WTC11 (cell line): Measurements from ENCODE around the gene CAPSL. TPM values are rescaled to one million over a fixed set of nuclear protein-coding genes. Genes with fewer than 3 reads are reported as not detected.

Experiments
- ATAC-seq: fragments of 200-7000 bp; cut with Tn5 transposase; 2 replicates; pipeline ENCODE4 v1.10.0; 2021; ENCODE audit warnings: mild to moderate bottlenecking, moderate library complexity
- CTCF ChIA-PET: fragments of 300-600 bp; sonication (Branson Sonifier 250); formaldehyde crosslinking; loops from one replicate; lab custom pipeline; 2021; ENCODE audit warnings: antibody characterized with exemption; lab: Charles Lee
- POLR2A ChIA-PET: fragments of 350-600 bp; sonication (Branson Sonifier 250); formaldehyde crosslinking; loops from one replicate; lab custom pipeline; 2021; ENCODE audit warnings: antibody characterized with exemption; lab: Charles Lee
- DNase-seq: peaks from one replicate; pipeline ENCODE4 v3.0.0; 2021; ENCODE audit warnings: low spot score
- H3K27ac Mint-ChIP-seq: 2 replicates; pipeline ENCODE4 v1.8.0; 2021; ENCODE audit warnings: mixed read lengths
- H3K27me3 Mint-ChIP-seq: 2 replicates; pipeline ENCODE4 v1.8.0; 2021; ENCODE audit warnings: low read depth, mild to moderate bottlenecking, moderate library complexity, mixed read lengths
- H3K36me3 Mint-ChIP-seq: 2 replicates; pipeline ENCODE4 v1.8.0; 2021; ENCODE audit warnings: mixed read lengths
- H3K4me1 Mint-ChIP-seq: 2 replicates; pipeline ENCODE4 v1.8.0; 2022; ENCODE audit warnings: mixed read lengths
- H3K4me3 Mint-ChIP-seq: 2 replicates; pipeline ENCODE4 v1.8.0; 2021; ENCODE audit warnings: mild to moderate bottlenecking, moderate library complexity, mixed read lengths
- H3K9me3 Mint-ChIP-seq: 2 replicates; pipeline ENCODE4 v1.8.0; 2021; ENCODE audit warnings: mixed read lengths
- E2F1 ChIP-seq: sonication (generic); formaldehyde crosslinking; IDR thresholded peaks from 2 replicates; pipeline ENCODE4 v1.8.0; 2022; ENCODE audit warnings: mild to moderate bottlenecking, missing genetic modification reagents
- ELF4 ChIP-seq: sonication (generic); formaldehyde crosslinking; IDR thresholded peaks from 2 replicates; pipeline ENCODE4 v1.8.1; 2022; ENCODE audit warnings: low read depth, mild to moderate bottlenecking, moderate library complexity, missing genetic modification reagents
- EMX1 ChIP-seq: fragments of 250-450 bp; sonication (Bioruptor Pico); IDR thresholded peaks from 2 replicates; pipeline ENCODE4 v1.8.0; 2021; ENCODE audit warnings: mild to moderate bottlenecking
- ETV6 ChIP-seq: sonication (generic); formaldehyde crosslinking; IDR thresholded peaks from 2 replicates; pipeline ENCODE4 v1.8.1; 2022; ENCODE audit warnings: mild to moderate bottlenecking, missing genetic modification reagents
- GABPB1 ChIP-seq: sonication (generic); formaldehyde crosslinking; IDR thresholded peaks from 2 replicates; pipeline ENCODE4 v1.8.1; 2023; ENCODE audit warnings: mild to moderate bottlenecking, missing genetic modification reagents
- GTF2I ChIP-seq: fragments of 250-450 bp; sonication (Bioruptor Pico); conservative IDR thresholded peaks from 2 replicates; pipeline ENCODE4 v1.4.0; 2021; ENCODE audit warnings: mild to moderate bottlenecking
- KAT7 ChIP-seq: sonication (generic); formaldehyde crosslinking; IDR thresholded peaks from 2 replicates; pipeline ENCODE4 v1.8.1; 2023; ENCODE audit warnings: missing genetic modification reagents, mild to moderate bottlenecking, borderline replicate concordance
- MLX ChIP-seq: sonication (generic); formaldehyde crosslinking; IDR thresholded peaks from 2 replicates; pipeline ENCODE4 v1.8.1; 2023; ENCODE audit warnings: mild to moderate bottlenecking, missing genetic modification reagents, moderate library complexity
- MXD4 ChIP-seq: fragments of 250-450 bp; sonication (Bioruptor Pico); IDR thresholded peaks from 2 replicates; pipeline ENCODE4 v1.8.0; 2021; ENCODE audit warnings: mild to moderate bottlenecking, moderate library complexity, borderline replicate concordance
- NFATC4 ChIP-seq: fragments of 250-450 bp; sonication (Bioruptor Pico); IDR thresholded peaks from 2 replicates; pipeline ENCODE4 v1.9.0; 2021; ENCODE audit warnings: mild to moderate bottlenecking
- NR1H2 ChIP-seq: sonication (generic); formaldehyde crosslinking; IDR thresholded peaks from 2 replicates; pipeline ENCODE4 v1.9.0; 2021; ENCODE audit warnings: mild to moderate bottlenecking, moderate library complexity, missing genetic modification reagents
- NR2C2 ChIP-seq: sonication (generic); formaldehyde crosslinking; IDR thresholded peaks from 2 replicates; pipeline ENCODE4 v1.8.0; 2022; ENCODE audit warnings: mild to moderate bottlenecking, missing genetic modification reagents
- RELA ChIP-seq: sonication (generic); formaldehyde crosslinking; IDR thresholded peaks from 2 replicates; pipeline ENCODE4 v1.8.1; 2022; ENCODE audit warnings: missing genetic modification reagents, mild to moderate bottlenecking, borderline replicate concordance
- USF2 ChIP-seq: sonication (generic); formaldehyde crosslinking; IDR thresholded peaks from 2 replicates; pipeline ENCODE4 v1.8.1; 2023; ENCODE audit warnings: mild to moderate bottlenecking, missing genetic modification reagents, moderate library complexity
- ZBTB43 ChIP-seq: sonication (generic); formaldehyde crosslinking; IDR thresholded peaks from 2 replicates; pipeline ENCODE4 v1.8.1; 2023; ENCODE audit warnings: mild to moderate bottlenecking, missing genetic modification reagents
- ZNF121 ChIP-seq: sonication (generic); formaldehyde crosslinking; IDR thresholded peaks from 2 replicates; pipeline ENCODE4 v1.8.0; 2023; ENCODE audit warnings: missing genetic modification reagents
- ZNF219 ChIP-seq: sonication (generic); formaldehyde crosslinking; IDR thresholded peaks from 2 replicates; pipeline ENCODE4 v1.8.0; 2023; ENCODE audit warnings: missing genetic modification reagents, mild to moderate bottlenecking, borderline replicate concordance
- ZNF416 ChIP-seq: fragments of 250-450 bp; sonication (Bioruptor Pico); IDR thresholded peaks from 2 replicates; pipeline ENCODE4 v1.9.0; 2021; ENCODE audit warnings: mild to moderate bottlenecking, inconsistent platforms
- total RNA-seq: library from RNA; stranded (reverse); gene quantifications from 3 replicates; pipeline ENCODE4 v1.2.3, GENCODE V29; 2021
- TF ChIP-seq, protein P1 (sequence below): sonication (generic); formaldehyde crosslinking; IDR thresholded peaks from 2 replicates; pipeline ENCODE4 v1.8.1; 2023; ENCODE audit warnings: mild to moderate bottlenecking, moderate library complexity, missing genetic modification reagents
- TF ChIP-seq, protein P2 (sequence below): fragments of 250-450 bp; sonication (Bioruptor Pico); IDR thresholded peaks from 2 replicates; pipeline ENCODE4 v1.9.0; 2021; ENCODE audit warnings: moderate library complexity, mild to moderate bottlenecking, inconsistent platforms, borderline replicate concordance
- TF ChIP-seq, protein P3 (sequence below): sonication (generic); formaldehyde crosslinking; IDR thresholded peaks from 2 replicates; pipeline ENCODE4 v1.8.0; 2023; ENCODE audit warnings: missing genetic modification reagents, mild to moderate bottlenecking, borderline replicate concordance
- TF ChIP-seq, protein P4 (sequence below): sonication (generic); formaldehyde crosslinking; IDR thresholded peaks from 2 replicates; pipeline ENCODE4 v1.8.1; 2022; ENCODE audit warnings: low read depth, mild to moderate bottlenecking, moderate library complexity, missing genetic modification reagents, borderline replicate concordance

The CAPSL gene
- total RNA-seq, 1 experiment from 2014 or later, result not detected

GRCh38 chr5:35879649-35880048 is 58.8 kb downstream of the CAPSL start:
- DNase-seq (no peak), ATAC-seq (no peak)
- Mint-ChIP-seq H3K36me3 (no peaks in the 10 kb centered on the region), H3K9me3 (no peaks in the 10 kb centered on the region), H3K27ac (no peak overlapping the region), H3K27me3 (no peaks in the 10 kb centered on the region; the same call in 1 of the 2 replicates), H3K4me3 (no peak overlapping the region), H3K4me1 (no peaks in the 10 kb centered on the region)
- ChIA-PET CTCF (no interaction called here), POLR2A (no interaction called here)
- no peak for TF ChIP-seq EMX1
- TF ChIP-seq ETV6 (CRISPR knock-in tag), result no peak
- no peak for TF ChIP-seq NR2C2 (CRISPR knock-in tag)
- TF ChIP-seq NFATC4 (CRISPR knock-in tag), result no peak
- no peak for TF ChIP-seq ZNF219
- TF ChIP-seq, protein P1, sequence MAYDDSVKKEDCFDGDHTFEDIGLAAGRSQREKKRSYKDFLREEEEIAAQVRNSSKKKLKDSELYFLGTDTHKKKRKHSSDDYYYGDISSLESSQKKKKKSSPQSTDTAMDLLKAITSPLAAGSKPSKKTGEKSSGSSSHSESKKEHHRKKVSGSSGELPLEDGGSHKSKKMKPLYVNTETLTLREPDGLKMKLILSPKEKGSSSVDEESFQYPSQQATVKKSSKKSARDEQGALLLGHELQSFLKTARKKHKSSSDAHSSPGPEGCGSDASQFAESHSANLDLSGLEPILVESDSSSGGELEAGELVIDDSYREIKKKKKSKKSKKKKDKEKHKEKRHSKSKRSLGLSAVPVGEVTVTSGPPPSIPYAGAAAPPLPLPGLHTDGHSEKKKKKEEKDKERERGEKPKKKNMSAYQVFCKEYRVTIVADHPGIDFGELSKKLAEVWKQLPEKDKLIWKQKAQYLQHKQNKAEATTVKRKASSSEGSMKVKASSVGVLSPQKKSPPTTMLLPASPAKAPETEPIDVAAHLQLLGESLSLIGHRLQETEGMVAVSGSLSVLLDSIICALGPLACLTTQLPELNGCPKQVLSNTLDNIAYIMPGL (CRISPR knock-in tag), result no peak
- TF ChIP-seq, protein P2, sequence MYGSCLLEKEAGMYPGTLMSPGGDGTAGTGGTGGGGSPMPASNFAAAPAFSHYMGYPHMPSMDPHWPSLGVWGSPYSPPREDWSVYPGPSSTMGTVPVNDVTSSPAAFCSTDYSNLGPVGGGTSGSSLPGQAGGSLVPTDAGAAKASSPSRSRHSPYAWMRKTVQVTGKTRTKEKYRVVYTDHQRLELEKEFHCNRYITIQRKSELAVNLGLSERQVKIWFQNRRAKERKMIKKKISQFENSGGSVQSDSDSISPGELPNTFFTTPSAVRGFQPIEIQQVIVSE (CRISPR knock-in tag), result no peak
- no peak for TF ChIP-seq ZNF416 (CRISPR knock-in tag)
- no peak for TF ChIP-seq NR1H2
- TF ChIP-seq GABPB1, result no peak
- TF ChIP-seq, protein P3, sequence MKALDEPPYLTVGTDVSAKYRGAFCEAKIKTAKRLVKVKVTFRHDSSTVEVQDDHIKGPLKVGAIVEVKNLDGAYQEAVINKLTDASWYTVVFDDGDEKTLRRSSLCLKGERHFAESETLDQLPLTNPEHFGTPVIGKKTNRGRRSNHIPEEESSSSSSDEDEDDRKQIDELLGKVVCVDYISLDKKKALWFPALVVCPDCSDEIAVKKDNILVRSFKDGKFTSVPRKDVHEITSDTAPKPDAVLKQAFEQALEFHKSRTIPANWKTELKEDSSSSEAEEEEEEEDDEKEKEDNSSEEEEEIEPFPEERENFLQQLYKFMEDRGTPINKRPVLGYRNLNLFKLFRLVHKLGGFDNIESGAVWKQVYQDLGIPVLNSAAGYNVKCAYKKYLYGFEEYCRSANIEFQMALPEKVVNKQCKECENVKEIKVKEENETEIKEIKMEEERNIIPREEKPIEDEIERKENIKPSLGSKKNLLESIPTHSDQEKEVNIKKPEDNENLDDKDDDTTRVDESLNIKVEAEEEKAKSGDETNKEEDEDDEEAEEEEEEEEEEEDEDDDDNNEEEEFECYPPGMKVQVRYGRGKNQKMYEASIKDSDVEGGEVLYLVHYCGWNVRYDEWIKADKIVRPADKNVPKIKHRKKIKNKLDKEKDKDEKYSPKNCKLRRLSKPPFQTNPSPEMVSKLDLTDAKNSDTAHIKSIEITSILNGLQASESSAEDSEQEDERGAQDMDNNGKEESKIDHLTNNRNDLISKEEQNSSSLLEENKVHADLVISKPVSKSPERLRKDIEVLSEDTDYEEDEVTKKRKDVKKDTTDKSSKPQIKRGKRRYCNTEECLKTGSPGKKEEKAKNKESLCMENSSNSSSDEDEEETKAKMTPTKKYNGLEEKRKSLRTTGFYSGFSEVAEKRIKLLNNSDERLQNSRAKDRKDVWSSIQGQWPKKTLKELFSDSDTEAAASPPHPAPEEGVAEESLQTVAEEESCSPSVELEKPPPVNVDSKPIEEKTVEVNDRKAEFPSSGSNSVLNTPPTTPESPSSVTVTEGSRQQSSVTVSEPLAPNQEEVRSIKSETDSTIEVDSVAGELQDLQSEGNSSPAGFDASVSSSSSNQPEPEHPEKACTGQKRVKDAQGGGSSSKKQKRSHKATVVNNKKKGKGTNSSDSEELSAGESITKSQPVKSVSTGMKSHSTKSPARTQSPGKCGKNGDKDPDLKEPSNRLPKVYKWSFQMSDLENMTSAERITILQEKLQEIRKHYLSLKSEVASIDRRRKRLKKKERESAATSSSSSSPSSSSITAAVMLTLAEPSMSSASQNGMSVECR, result no peak
- no peak for TF ChIP-seq MXD4 (CRISPR knock-in tag)

DNA sequence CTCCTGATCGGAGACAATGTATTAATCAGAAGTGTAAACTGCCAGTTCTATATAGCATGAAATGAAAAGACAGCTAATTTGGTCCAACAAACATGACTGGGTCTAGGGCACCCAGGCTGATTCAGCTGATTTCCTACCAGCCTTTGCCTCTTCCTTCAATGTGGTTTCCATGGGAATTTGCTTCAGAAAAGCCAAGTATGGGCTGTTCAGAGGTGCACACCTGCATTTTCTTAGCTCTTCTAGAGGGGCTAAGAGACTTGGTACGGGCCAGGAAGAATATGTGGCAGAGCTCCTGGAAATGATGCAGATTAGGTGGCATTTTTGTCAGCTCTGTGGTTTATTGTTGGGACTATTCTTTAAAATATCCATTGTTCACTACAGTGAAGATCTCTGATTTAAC is 59.3 kb downstream of the CAPSL start:
- no peaks in the 10 kb centered on the region for H3K36me3 Mint-ChIP-seq
- no peak for TF ChIP-seq USF2 (CRISPR knock-in tag)
- TF ChIP-seq GTF2I (CRISPR knock-in tag), result no peak
- no peaks in the 10 kb centered on the region; the same call in 1 of the 2 replicates for H3K27me3 Mint-ChIP-seq
- no peaks in the 10 kb centered on the region for H3K4me1 Mint-ChIP-seq
- H3K27ac Mint-ChIP-seq, result no peak overlapping the region
- CTCF ChIA-PET, result no interaction called here
- POLR2A ChIA-PET, result no interaction called here
- DNase-seq (no peak), ATAC-seq (no peak)
- H3K4me3 Mint-ChIP-seq, result no peak overlapping the region
- no peaks in the 10 kb centered on the region for H3K9me3 Mint-ChIP-seq

DNA sequence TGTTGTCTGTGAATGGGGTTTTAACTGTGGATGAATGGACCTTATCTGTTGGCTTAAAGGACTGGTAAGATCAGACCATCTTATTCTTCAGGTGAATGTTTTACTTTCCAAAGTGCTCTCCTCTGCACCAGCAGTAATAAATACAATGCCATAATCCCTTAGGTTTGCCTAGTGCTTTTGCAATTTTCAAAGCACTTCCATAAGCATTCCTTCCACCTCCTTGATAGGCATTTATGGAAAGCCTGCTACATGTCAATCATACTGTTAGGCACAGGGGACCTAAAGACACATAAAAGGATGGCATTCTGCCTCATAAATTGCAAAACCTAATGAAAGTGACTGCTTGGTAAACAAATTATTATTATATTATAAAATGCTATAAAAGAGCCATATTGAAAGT is 60.3 kb downstream of the CAPSL start:
- H3K4me1 Mint-ChIP-seq, result no peaks in the 10 kb centered on the region
- CTCF ChIA-PET, result no interaction called here
- no peaks in the 10 kb centered on the region for H3K36me3 Mint-ChIP-seq
- no peaks in the 10 kb centered on the region; the same call in 1 of the 2 replicates for H3K27me3 Mint-ChIP-seq
- no peak for ATAC-seq
- H3K9me3 Mint-ChIP-seq, result no peaks in the 10 kb centered on the region
- H3K4me3 Mint-ChIP-seq, result no peak overlapping the region
- no peak overlapping the region for H3K27ac Mint-ChIP-seq
- POLR2A ChIA-PET, result no interaction called here
- no peak for DNase-seq
- TF ChIP-seq, protein P4, sequence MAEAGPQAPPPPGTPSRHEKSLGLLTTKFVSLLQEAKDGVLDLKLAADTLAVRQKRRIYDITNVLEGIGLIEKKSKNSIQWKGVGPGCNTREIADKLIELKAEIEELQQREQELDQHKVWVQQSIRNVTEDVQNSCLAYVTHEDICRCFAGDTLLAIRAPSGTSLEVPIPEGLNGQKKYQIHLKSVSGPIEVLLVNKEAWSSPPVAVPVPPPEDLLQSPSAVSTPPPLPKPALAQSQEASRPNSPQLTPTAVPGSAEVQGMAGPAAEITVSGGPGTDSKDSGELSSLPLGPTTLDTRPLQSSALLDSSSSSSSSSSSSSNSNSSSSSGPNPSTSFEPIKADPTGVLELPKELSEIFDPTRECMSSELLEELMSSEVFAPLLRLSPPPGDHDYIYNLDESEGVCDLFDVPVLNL (CRISPR knock-in tag), result no peak
- TF ChIP-seq ELF4 (CRISPR knock-in tag) (no peak), MLX (CRISPR knock-in tag) (no peak), ZBTB43 (CRISPR knock-in tag) (no peak), KAT7 (CRISPR knock-in tag) (no peak), RELA (CRISPR knock-in tag) (no peak), NFATC4 (CRISPR knock-in tag) (no peak), E2F1 (no peak), ZNF121 (no peak)
